SH-SY5Y (cell line): ENCODE data around the gene TNS3.

Experiments used
- GATA2 ChIP-seq: IDR thresholded peaks from 2 replicates; pipeline ENCODE4 v1.6.1; 2011; ENCODE audit warnings: mild to moderate bottlenecking, low read depth, low read length
- GATA3 ChIP-seq: IDR thresholded peaks from 2 replicates; pipeline ENCODE4 v1.6.1; 2011; ENCODE audit warnings: low read depth, mild to moderate bottlenecking, low read length, moderate library complexity

DNA sequence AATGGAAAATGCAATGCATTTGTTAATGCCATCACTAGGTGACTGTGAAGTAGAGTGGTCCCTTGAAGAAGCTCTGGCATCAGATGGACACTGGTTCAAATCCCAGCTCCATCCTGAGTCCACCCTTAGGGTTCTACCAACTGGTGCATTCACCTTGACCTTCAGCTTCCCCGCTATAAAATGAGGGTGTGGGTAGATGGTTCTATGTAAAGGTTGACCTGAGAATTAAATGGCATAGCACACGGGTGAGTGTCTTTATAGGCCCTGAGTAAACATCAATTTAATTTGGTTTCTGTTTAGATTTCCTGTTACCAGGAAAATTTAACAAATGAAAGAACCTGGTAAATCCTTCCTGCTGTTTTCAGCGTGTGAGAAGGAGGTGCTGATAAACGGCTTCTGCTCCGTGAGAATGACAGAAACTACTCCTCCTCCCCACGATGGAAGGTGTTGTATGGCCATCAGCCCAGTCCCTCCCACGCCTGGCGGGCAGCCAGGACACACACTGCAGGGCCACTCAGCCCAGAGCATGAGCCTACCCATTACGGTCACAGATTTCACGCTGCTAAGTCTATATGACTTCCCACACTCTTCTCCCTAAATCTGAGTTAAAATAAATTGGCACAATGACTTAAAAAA is 210.1 kb downstream of the TNS3 start:
- TF ChIP-seq GATA3 (no peak), GATA2 (no peak)
